Activated CD4-positive, alpha-beta T cell treated with anti-CD3 and anti-CD28 coated beads, Interleukin-10, Interleukin-2, amounts not matched to agents 100 ng/mL and 50 ng/mL, durations not matched to agents 16 hours and 8 hours (primary cell): ENCODE measurements around the gene KRT34.
"Not testable (repeated sequence)": the region's sequence is repeated elsewhere in the genome, so short reads cannot be mapped to it uniquely, and the experiment has no call there.

ENCODE experiments used
- DNase-seq: peaks from one replicate; pipeline ENCODE4 v3.0.0-alpha.2; 2020

Gene KRT34

DNA sequence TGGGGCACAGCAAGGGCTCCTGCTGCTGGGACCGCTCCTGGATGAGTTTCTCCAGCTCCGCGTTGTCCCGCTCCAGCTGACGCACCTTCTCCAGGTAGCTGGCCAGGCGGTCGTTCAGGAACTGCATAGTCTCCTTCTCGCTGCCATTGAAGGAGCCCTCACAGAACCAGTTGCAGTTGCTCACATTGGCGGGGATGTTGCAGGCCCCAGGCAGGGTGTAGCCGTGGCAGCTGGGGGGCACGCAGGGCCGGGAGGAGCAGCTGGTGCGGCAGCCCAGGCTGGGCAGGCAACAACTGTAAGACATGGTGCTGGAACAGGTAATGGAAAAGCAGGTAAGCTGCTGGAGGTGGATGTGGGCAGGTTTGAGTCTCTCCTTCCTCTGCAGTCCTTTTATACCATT, at the start of gene KRT34:
KRT34 (minus strand) TSS at position 364 of the 400 bp plus-strand sequence; CDS start at position 304, 60 bp downstream.
- DNase-seq = not testable (repeated sequence)

DNA sequence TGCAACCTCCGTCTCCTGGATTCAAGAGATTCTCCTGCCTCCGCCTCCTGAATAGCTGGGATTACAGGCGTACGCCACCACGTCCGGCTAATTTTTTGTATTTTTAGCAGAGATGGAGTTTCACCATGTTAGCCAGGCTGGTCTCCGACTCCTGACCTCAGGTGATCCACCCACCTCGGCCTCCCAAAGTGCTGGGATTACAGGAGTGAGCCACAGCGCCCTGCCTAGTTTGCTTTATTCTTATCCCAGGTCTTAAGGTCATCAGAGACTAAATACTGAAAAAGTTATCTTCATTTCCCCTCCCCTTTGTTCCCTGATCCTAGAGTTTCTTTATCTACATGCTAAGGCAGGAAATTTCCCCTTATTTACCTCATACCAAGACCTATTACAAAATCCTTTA, 48.3 kb upstream of the KRT34 start:
- DNase-seq = not testable (repeated sequence)

DNA sequence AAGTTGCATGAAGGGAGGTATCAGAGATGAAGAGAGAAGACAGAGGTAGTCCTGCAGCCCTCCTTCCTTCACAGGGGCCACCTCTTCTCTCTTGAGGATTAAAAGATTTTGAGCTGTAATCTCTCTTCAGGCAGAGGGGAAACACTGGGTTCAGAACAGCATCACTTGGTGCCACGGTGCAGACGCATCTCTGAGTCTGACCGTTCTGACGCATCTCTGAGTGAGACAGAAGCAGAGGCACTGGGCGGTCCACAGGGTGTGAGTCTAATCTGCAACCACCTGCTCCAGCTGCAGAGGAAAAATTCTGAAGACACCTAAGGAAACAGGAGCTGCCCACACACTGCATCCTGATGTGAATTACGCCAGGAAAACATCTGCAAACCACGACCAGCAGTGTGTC, 47.6 kb upstream of the KRT34 start:
- DNase-seq = no peak

DNA sequence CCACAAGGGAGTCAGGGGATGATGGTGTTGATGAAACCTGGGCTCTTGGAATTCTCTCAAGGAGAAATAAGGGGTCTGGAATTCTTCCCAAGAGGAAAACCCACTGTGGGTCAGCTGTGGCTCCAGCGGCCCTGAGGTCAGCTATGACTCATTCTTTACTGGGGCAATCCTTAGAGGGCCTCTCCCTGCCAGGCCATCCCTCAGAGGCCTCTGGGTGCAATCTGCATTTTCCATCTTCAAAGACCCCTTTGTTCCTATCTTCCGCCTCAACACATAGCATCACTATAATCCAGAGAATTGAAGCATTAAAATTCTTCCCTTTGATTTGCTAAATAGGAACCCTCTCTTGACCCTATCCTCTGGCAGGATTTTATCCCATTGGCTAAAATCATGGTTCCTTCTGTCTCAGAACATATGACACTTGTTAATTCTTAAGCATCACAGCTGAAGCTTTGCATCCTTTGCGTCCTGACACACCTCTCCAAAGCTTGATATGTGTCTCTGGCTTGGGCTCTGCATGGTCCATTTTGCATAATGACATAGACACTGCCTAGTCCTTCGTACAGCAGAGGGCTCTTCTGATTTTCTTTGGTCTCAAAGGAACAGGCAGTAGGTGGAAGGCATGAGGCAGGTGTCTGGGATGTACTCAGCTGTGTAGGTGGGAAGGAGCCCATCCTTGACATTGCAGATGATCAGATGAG, 46.6 kb upstream of the KRT34 start:
- DNase-seq = no peak

DNA sequence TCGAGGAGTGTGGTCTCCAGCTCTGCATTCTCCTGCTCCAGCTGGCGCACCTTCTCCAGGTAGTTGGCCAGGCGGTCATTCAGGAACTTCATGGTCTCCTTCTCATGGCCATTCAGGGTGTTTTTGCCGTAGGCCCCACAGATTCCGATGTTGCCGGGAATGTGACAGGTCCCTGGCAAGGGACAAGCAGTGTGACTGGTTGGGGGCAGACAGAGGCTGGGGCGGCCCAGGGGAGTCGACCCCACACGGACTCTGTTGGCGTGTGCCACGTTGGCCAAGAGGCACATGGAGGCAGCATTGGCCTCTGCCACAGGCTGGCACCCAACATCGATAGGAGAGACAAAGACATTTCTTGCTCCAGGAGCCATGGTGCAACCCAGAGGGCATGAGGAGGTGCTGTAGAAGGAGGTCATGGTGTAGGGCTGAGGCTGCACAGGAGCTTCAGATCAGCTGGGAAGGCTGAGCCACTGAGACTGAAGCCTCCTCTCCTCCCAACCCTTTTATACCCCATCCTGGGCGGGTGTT, 42.1 kb upstream of the KRT34 start, which contains the start of gene KRT37:
KRT37 (minus strand) TSS at position 475 of the 525 bp plus-strand sequence; CDS start at position 413, 62 bp downstream.
- DNase-seq = no peak

DNA sequence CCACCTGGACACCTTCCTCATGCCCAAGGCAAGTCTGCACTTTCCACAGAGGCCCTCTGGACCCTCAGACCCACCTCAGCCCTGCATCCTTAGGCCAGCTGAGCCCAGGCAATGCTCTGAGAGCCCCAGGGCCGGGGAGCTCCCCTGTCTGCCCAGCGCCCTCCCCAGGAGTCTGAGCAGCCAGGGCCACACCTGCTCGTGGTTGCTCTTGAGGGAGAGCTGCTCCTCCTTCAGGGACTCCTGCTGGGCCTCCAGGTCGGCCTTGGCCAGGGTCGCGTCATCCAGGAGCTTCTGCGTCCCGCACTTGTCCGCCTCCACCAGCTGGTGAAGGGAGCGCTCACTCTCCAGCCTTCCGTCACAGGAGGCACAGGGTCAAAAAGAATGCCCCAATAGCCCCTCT, 40.5 kb upstream of the KRT34 start:
- DNase-seq = not testable (repeated sequence)

DNA sequence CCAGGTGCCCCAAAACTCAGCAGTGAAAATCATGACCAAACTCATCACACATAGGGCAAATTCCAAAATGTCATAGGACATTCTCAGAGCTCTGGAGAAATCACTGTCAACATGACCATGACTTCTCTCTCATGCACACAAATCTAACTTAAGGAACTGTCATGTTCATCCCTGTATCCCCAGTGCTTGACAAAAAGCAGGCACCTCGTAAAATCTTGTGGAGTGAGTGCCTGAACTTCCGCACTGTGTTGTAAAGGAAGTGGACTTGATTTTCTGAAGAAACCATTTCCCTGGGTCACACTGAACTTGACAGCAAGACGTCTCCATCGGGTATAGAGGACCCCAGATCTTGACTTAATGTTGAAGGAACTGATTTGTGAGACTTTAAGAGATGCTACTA, 39.5 kb upstream of the KRT34 start:
- DNase-seq = no peak

DNA sequence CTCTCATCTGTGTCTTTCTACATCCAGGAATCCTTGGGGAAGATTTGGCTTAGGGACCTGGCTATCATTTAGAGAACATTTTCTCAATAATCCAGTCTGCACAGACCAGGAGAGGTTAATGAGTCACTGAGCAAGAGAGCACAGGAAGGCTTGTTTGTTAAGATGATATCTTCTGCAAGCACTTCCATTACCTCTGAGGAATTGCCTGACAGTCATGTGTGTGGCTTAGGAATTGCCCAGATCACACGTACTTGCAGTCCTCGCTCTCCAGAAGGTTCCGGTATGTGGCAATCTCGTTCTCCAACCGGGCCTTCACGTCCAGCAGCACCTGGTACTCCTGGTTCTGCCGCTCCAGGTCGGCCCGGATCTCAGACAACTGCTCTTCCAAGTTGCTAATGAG, 39.0 kb upstream of the KRT34 start:
- DNase-seq = no peak

DNA sequence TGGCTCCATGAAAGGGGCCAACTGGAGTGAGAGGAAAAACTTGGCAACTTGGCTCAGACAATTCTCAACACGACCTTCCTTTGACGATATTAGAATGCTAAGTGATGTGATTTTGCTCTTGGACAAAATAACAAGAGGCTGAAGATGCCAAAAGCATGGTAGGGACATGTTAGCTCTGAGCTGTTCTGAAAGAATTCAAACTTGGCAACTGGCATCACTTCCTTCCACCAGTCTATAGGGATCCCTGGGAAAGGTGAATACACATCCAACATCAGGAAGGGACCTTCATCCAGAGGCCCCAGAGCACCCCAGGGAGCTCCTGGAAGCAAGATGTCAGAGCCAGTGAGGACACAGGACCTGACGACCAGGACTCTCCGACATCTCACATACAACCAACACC, 38.0 kb upstream of the KRT34 start:
- DNase-seq = no peak

DNA sequence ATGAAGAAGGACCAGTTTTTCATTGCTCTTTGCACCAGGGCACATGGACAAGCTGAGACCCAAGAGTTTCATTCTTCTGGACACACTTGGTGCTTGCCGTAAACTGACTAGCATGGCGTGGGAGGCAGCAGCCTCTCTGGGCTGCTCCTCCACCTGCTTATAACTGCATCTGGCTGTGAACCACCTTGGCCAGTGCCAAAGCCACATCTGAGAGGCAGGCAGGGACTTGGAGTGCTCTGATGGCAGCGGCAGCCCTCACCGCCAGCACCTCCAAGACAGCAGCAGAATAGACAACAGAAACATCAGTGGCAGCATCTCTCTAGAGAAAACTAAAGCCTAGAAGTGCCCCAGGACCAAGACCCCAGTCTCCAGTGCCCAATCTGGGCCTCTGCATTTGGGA, 37.6 kb upstream of the KRT34 start:
- DNase-seq = no peak

DNA sequence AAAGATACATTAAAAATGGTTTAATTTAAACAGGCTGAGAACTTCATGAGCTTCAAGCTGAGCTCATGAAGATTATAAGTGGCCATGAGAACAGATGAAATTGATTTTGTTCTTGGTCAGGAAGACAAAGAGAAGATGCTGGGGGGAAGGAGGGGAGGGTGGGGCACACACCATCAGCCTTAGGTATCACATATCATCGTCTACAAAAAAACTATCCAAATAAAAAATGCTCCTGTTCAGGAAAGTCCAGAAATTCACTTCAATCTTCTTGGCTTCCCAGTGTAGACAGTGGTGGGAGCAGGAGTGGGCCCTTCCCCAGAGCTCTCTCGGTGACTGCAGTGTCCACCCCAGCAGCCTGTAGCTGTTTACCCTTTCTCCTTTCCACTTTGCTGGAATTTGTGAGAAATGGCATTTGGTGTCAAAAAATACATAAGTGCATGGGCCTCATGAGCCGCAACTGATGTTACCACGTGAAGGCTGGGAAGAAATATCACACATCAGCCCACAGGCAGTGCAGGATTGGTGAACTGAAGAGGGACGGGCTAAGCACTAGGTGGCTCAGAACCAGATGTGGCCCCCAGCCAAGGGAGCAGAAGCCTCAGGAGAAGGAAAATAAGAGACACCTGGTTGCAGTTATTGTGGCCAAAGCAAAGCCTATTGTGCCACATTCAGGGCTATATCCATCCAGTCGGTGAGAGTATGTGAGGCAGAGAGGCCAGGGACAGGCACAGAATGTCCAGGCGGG, 36.2 kb upstream of the KRT34 start:
- DNase-seq = no peak

DNA sequence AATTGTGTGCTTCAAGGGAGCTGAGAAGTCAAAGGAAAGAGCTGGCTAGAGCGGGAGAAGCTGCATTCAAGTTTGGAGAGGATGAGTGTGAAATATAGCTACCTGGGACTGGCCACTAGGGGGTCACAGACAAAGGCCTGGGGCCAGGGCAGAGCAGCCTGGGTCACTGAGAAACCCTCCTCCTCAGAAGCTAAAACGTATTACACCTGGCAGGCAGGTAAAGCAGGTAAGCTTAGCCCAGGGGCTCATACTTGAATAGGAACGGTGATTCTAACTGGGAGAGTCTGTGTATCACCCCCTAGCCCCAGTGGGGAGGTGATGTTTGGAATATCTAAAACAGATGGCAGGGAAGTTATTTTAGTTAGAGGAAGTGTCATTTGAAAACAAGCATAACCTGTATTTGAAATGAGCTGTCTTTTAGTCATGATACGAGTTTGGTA, 35.5 kb upstream of the KRT34 start:
- no peak for DNase-seq

DNA sequence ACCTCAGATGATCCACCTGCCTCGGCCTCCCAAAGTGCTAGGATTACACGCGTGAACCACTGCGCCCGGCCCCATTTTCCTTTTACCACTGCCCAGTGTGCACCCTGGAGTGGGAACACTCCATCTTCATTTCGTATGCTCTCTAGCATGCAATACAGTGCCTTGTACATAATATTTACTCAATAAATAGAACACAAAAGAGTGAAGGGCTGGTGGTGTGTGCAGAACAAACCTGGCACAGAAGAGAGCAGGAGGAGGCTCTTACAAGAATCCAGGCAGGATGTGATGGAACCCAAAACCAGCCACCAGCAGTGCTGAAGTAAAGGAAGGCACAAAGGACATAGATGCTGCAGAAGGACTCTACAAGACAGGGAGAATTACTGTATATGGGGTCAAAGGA, 35.0 kb upstream of the KRT34 start:
- no peak for DNase-seq

DNA sequence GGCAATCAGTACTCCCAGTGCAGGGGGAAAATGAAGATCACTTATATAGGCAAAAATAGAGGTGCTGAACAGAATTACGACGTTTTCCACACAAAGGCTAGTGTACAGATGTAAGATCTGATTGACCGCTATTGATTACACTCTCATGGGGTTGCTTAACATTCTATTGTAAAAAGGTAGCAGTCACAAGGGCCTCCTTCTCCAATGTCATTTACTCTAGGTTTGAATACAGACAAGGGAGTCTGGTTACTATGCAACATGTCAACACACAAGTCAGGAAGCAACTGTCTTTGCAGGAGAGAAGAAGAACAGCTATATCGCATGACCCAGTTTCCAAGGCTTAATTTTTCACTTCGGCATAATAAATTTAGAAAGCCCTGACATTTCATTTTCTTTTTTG, 34.4 kb upstream of the KRT34 start:
- DNase-seq = no peak

DNA sequence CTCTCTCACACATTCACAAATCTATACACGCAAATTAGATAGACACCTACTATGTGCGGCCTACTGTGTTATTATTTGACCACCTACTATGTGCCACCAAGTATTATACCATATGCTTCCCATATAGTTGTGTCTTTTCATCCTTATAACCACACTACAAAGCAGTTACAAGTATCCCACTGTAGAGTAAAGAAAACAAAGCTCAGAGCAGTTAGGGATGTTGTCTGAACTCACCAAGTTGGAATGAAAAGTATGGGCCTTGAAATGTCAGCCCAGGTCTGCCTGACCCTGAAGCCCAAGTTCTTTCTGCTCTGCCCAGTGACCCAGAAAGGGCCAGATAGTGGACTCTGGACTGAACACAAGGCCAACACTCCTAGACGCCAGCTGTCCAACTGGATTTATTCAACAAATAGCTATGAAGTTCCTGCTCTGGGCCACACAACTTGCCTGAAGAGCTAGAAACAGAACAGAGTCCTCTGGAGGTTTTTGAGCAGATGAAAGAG, 33.8 kb upstream of the KRT34 start:
- DNase-seq = no peak

DNA sequence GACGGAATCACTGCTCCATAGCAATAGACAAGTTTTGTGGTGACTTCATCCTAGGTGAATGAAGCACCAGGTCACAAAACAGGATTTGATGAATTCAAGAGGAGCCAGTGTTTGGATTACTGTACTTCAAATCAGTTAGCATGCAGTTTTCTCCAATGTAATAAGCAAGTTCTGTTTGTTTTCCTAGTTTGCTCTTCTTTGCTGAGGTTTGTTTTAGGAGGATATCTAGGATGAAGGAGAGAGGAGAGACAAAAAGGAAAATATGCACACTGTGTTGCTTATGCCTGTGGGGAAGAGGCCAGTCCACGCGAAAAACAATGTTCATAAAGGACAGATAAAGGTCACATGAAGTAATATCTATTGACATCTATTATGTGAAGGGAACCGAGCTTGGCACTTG, 33.3 kb upstream of the KRT34 start:
- no peak for DNase-seq

DNA sequence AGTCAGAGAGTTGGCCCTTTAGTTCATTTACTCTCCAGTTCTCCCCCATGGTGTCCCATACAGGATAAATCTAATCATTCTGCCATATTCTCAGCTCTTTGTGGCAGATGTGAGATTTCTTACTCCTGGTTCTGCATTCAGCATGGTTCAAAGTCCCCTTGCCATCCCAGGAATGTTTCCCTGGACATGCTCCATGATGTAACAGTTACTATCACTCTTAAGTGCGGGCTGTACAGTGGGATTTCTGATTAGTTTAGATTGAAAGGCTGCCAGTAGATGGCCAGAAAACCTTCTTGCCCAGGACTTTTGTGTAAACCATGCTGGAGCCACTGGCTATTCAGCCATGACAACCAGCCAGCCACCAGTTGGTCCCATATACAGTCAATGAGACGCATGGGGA, 31.9 kb upstream of the KRT34 start:
- DNase-seq = no peak

DNA sequence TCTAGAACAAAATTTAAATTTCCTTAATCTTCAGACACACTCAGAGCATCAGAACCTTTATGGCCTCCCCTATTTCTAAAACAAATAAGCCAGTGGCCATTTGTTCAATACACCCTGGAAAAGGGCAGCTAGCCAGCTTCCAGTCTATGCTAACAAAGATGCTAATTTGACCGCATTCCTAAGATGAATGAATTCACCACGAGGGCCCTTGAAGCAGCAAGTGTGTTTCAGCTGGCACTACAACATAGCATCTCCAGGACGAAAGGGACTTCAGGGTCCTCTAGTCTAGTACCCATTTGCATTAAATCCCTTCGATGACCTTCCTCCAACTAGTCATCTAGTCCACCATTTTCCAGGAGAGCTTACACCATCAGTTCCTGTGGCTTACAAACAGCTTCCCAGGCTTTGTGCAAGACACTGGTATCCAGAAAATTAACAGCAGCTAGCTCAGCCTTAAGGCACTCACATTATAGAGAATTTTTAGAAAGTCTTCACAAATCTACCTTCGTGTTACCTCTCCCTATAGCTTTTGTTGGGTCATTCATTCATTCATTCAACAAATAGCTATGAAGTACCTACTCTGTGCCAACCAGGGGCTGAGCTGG, 31.3 kb upstream of the KRT34 start:
- DNase-seq = no peak

DNA sequence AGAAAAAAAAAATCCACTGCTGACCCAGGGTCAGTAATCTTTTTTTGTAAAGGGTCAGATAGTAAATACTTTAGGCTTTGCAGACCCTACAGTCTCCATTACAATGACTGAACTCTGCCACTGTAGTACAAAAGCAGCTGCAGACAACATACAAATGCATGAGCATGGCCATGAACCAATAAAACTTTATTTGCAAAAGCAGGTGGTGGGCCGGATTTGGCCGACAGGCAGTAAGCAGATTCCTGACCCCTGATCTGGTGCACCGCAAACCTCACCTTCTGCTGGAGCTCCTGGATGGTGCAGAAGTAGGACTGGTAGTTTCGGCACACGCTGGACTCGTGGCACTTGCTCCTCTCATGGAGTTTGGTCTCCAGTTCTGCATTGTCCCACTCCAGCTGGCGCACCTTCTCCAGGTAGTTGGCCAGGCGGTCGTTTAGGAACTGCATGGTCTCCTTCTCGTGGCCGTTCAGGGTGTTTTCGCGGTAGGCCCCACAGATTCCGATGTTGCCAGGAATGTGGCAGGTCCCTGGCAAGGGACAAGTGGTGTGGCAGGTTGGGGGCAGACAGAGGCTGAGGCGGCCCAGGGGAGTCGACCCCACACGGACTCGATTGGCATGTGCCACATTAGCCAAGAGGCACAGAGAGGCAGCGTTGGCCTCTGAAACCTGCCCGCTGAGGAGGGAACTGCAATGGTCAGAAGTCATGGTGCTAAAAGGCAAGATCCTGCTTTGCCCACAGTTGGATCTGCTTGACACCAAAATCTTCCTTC, 29.1 kb upstream of the KRT34 start:
- no peak for DNase-seq

DNA sequence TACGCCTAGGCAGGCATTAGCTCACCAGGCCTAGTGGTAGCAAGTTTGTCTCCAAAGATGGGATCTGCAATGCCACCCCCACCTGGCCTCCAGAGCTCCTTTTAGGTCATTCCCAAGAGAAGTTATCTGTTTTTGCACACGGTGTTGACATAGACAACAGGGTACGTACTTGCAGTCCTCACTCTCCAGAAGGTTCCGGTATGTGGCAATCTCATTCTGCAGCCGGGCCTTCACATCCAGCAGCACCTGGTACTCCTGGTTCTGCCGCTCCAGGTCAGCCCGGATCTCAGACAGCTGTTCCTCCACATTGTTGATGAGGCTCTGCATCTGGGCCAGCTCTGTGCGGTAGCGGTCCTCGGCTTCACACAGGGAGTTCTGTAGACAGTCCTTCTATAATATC, 25.1 kb upstream of the KRT34 start:
- no peak for DNase-seq

DNA sequence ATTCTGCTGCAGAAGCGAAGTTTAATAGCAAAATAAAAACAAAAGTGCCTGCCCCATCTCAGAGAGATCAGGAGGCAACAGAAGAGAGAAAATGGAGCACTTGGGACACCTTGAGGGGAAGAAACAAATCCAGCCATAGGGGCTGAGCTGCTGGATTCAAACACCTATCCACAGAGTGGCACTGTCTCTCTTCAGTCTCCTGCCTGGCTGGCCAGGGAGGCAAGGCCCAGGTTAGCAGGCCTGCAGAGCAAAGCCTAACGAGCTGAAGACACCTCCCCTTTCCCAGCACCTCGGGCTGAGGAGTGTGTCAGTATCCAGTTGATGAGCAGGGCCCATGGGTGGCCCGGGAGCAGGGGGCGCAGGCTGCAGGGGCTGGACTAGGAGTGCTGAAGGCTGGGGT, 24.1 kb upstream of the KRT34 start:
- no peak for DNase-seq

DNA sequence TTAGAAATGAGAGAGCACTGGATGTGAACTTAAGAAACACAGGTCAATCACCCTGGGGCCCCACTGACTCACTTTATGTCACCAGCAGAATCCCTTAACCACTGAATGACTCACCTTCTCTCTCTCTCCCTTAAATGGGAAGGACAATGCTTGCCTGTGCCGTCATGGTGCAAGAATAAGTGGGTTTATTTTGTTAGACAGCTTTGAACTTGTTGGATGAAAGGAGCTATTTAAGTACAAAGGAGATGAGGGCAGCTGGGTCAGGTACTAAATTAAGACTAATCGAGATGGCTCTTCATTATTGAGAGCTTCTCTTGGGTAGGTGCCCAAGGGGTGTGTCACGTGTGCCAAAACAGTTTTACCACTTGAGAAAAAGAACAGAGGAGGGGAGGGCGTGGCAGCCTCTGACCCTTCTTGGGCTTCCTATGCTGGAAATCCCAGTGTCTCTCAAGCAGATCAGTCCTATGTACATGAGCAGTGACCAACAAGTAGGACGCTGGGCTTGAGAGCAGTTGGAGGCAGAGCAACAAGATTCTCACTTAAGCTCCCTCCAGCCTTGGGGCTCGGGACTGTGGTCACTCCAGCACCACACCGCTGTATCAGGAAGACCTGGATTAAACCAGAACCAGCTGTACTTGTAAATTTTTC, 22.0 kb upstream of the KRT34 start:
- peak; percentile 76 for DNase-seq
